MM.1S (cell line): Measurements from ENCODE around the gene ANKRD44.

Experiments
- DNase-seq: peaks from one replicate; pipeline ENCODE4 v3.0.0-alpha.2; 2015
- H2AFZ ChIP-seq: fragments of 300-600 bp; sonication (generic); 2 replicates; pipeline ENCODE4 v1.6.0; 2016; ENCODE audit warnings: antibody characterized with exemption, low read length
- H3F3A ChIP-seq: fragments of 300-600 bp; sonication (generic); 2 replicates; pipeline ENCODE4 v1.6.1; 2016; ENCODE audit warnings: mild to moderate bottlenecking, antibody characterized with exemption, low read length, moderate library complexity, mixed read lengths; ENCODE audit not compliant: insufficient read depth
- H3K27ac ChIP-seq: fragments of 300-600 bp; sonication (generic); 2 replicates; pipeline ENCODE4 v1.5.1; 2016; ENCODE audit warnings: mild to moderate bottlenecking, low read length
- H3K27me3 ChIP-seq: fragments of 300-600 bp; sonication (generic); replicated peaks from 2 replicates; pipeline ENCODE4 v1.6.0; 2016; ENCODE audit warnings: low read length; ENCODE audit not compliant: insufficient read depth
- H3K36me3 ChIP-seq: fragments of 300-600 bp; sonication (generic); replicated peaks from 2 replicates; pipeline ENCODE4 v1.6.1; 2016; ENCODE audit warnings: mild to moderate bottlenecking, low read length, mixed read lengths; ENCODE audit not compliant: insufficient read depth
- H3K4me1 ChIP-seq: fragments of 300-600 bp; sonication (generic); 2 replicates; pipeline ENCODE4 v1.6.1; 2016; ENCODE audit warnings: low read length, mixed read lengths
- H3K4me2 ChIP-seq: fragments of 300-600 bp; sonication (generic); 2 replicates; pipeline ENCODE4 v1.6.0; 2016; ENCODE audit warnings: low read depth, low read length
- H3K4me3 ChIP-seq: fragments of 300-600 bp; sonication (generic); 2 replicates; pipeline ENCODE4 v1.5.1; 2016; ENCODE audit warnings: low read length, mixed read lengths
- H3K79me2 ChIP-seq: fragments of 300-600 bp; sonication (generic); 2 replicates; pipeline ENCODE4 v1.6.1; 2016; ENCODE audit warnings: mixed run types, low read length, mixed read lengths
- H3K9ac ChIP-seq: fragments of 300-600 bp; sonication (generic); 2 replicates; pipeline ENCODE4 v1.6.1; 2016; ENCODE audit warnings: low read length, mixed read lengths
- H3K9me2 ChIP-seq: fragments of 300-600 bp; sonication (generic); replicated peaks from 2 replicates; pipeline ENCODE4 v1.6.1; 2016; ENCODE audit warnings: mild to moderate bottlenecking, low read length, mixed read lengths; ENCODE audit not compliant: insufficient read depth
- H3K9me3 ChIP-seq: fragments of 300-600 bp; sonication (generic); replicated peaks from 2 replicates; pipeline ENCODE4 v1.6.1; 2016; ENCODE audit warnings: mild to moderate bottlenecking, low read length, mixed read lengths; ENCODE audit not compliant: insufficient read depth
- H4K20me1 ChIP-seq: fragments of 300-600 bp; sonication (generic); 2 replicates; pipeline ENCODE4 v1.6.1; 2016; ENCODE audit warnings: mild to moderate bottlenecking, low read length, moderate library complexity, mixed read lengths; ENCODE audit not compliant: insufficient read depth
- EZH2 ChIP-seq: fragments of 300-600 bp; sonication (generic); optimal IDR thresholded peaks from 2 replicates; pipeline ENCODE3; 2017; ENCODE audit warnings: low read depth, mild to moderate bottlenecking, antibody characterized with exemption, low read length, mixed read lengths
- EZH2phosphoT487 ChIP-seq: fragments of 300-600 bp; sonication (generic); IDR thresholded peaks from 2 replicates; pipeline ENCODE4 v1.6.1; 2018; ENCODE audit warnings: antibody characterized with exemption, low read length
- TF ChIP-seq, protein P1 (sequence below): fragments of 300-600 bp; sonication (generic); IDR thresholded peaks from 2 replicates; pipeline ENCODE4 v1.5.1; 2016; ENCODE audit warnings: antibody characterized with exemption, low read length, mixed read lengths

Gene ANKRD44

DNA sequence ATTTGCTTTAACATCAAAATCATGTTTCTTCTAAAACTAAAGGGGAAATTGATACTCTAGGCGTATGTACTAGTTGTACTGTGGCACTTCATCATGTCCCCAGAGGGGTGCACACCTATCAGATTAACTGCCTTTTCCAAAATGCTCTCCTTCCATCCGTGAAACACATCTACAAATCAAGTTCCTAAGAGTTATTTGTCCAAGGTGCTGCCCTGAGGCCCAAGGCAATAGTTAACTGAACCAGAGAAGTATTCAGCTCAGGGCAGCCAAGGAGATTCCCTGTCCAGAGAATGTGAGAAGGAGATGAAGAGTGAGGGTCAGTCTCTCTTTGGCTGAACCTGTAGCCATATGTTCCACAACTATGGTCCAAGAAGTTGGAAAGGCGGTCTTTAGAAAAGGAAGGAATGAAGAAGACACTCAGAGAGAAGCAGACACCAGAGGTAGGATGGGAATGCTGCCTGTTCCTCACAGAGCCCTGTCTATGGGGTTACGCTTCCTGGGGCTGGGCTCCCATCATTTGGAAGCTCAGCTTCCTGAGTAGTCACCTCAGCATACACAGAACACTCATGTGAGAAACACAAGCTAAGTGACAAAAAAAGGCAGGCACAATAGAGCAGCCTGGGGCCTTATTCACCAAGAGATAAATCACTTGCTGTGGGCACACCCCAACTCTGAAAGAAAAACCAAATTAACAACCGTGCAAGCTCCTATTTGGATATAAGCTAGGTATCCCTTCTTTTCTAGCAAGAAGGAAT lies 55.6 kb downstream of the ANKRD44 start:
- Histone ChIP-seq H3F3A (peaks cover 33% of the 10 kb centered on the region), H3K27me3 (no peaks in the 10 kb centered on the region), H3K9me2 (no peaks in the 10 kb centered on the region), H3K9me3 (no peaks in the 10 kb centered on the region), H3K4me2 (peak overlapping the region; percentile 58), H2AFZ (0 out of 2 replicates have a peak overlapping the region, but pooled peaks have one; percentile 1), H3K9ac (peak overlapping the region; percentile 41; the same call in 1 of the 2 replicates), H3K4me1 (peaks cover 43% of the 10 kb centered on the region), H3K36me3 (no peaks in the 10 kb centered on the region), H3K27ac (peak overlapping the region; percentile 60), H3K4me3 (peak overlapping the region; percentile 39), H3K79me2 (peaks cover 84% of the 10 kb centered on the region), H4K20me1 (no peaks in the 10 kb centered on the region)
- no peak for DNase-seq
- no peak for TF ChIP-seq EZH2
- TF ChIP-seq, protein P1, sequence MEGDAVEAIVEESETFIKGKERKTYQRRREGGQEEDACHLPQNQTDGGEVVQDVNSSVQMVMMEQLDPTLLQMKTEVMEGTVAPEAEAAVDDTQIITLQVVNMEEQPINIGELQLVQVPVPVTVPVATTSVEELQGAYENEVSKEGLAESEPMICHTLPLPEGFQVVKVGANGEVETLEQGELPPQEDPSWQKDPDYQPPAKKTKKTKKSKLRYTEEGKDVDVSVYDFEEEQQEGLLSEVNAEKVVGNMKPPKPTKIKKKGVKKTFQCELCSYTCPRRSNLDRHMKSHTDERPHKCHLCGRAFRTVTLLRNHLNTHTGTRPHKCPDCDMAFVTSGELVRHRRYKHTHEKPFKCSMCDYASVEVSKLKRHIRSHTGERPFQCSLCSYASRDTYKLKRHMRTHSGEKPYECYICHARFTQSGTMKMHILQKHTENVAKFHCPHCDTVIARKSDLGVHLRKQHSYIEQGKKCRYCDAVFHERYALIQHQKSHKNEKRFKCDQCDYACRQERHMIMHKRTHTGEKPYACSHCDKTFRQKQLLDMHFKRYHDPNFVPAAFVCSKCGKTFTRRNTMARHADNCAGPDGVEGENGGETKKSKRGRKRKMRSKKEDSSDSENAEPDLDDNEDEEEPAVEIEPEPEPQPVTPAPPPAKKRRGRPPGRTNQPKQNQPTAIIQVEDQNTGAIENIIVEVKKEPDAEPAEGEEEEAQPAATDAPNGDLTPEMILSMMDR: no peak
- no peak for TF ChIP-seq EZH2phosphoT487

DNA sequence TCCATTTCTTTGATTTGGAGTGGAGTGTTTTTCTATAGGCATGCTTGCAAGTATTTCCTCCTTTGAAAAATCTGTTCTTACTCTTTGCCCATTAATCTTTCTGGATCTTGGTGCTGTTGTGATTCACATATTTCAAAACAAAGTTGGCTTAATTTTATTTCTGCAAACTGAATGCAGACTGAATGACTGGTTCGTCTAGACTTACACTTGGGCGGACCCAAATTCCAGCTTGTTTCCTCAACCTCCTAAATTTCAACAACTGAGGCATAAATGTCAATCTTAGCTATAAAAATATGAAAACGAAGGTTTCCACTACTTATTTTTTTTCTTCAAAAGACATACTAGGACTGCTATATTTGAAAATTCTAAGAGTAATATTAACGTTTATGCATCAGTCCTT lies 59.0 kb downstream of the ANKRD44 start:
- Histone ChIP-seq H2AFZ (no peak overlapping the region), H3F3A (peaks cover 19% of the 10 kb centered on the region), H3K9ac (no peak overlapping the region), H4K20me1 (no peaks in the 10 kb centered on the region), H3K9me2 (no peaks in the 10 kb centered on the region), H3K27ac (no peak overlapping the region), H3K4me3 (no peak overlapping the region), H3K9me3 (no peaks in the 10 kb centered on the region), H3K36me3 (no peaks in the 10 kb centered on the region), H3K27me3 (no peaks in the 10 kb centered on the region), H3K4me2 (no peak overlapping the region), H3K79me2 (peaks cover 81% of the 10 kb centered on the region), H3K4me1 (peaks cover 18% of the 10 kb centered on the region)
- no peak for DNase-seq
- TF ChIP-seq, protein P1: no peak
- TF ChIP-seq EZH2 (no peak), EZH2phosphoT487 (no peak)

DNA sequence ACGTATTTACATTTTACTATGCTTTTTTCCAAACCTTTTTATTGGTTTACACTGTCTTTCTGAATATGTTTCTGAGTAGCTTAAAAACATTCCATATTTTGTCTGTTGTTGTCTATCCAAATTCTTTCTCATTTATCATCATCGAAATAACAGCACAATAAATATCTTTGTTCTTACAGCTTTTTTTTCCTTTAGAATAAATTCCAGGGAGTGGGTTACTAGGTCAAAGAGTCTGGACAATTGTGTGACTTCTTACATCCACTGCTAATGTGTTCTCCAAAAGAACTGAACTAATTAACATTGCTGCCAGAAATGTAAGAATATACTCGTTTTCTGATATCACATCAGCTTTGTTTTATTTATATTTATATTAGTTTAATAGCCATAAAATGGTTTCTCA lies 59.4 kb downstream of the ANKRD44 start:
- Histone ChIP-seq H3F3A (peaks cover 15% of the 10 kb centered on the region), H2AFZ (no peak overlapping the region), H3K9me2 (no peaks in the 10 kb centered on the region), H4K20me1 (no peaks in the 10 kb centered on the region), H3K27me3 (no peaks in the 10 kb centered on the region), H3K27ac (no peak overlapping the region), H3K79me2 (peaks cover 81% of the 10 kb centered on the region), H3K4me2 (no peak overlapping the region), H3K9me3 (no peaks in the 10 kb centered on the region), H3K9ac (no peak overlapping the region), H3K4me1 (peaks cover 14% of the 10 kb centered on the region), H3K4me3 (no peak overlapping the region), H3K36me3 (no peaks in the 10 kb centered on the region)
- no peak for DNase-seq
- no peak for TF ChIP-seq EZH2phosphoT487
- TF ChIP-seq, protein P1: no peak
- TF ChIP-seq EZH2: no peak
